Karpas-422 (cell line): Measurements from ENCODE around the gene BSND. TPM values are rescaled to one million over a fixed set of nuclear protein-coding genes. Genes with fewer than 3 reads are reported as not detected.

Source experiments
- DNase-seq: peaks from one replicate; pipeline ENCODE4 v3.0.0-alpha.2; 2015
- H2AFZ ChIP-seq: fragments of 200-600 bp; sonication (generic); 2 replicates; pipeline ENCODE4 v1.6.1; 2014; ENCODE audit warnings: antibody characterized with exemption, low read length, mixed read lengths
- H3K27ac ChIP-seq: fragments of 200-600 bp; sonication (generic); 2 replicates; pipeline ENCODE4 v1.5.1; 2014; ENCODE audit warnings: mild to moderate bottlenecking, low read length, moderate library complexity
- H3K27me3 ChIP-seq: fragments of 200-600 bp; sonication (generic); 2 replicates; pipeline ENCODE4 v1.6.1; 2014; ENCODE audit warnings: low read length, mixed read lengths
- H3K36me3 ChIP-seq: fragments of 200-600 bp; sonication (generic); 2 replicates; pipeline ENCODE4 v1.6.1; 2014; ENCODE audit warnings: low read length, mixed read lengths; ENCODE audit not compliant: insufficient read depth
- H3K4me1 ChIP-seq: fragments of 200-600 bp; sonication (generic); 2 replicates; pipeline ENCODE4 v1.6.1; 2014; ENCODE audit warnings: mild to moderate bottlenecking, low read length, mixed read lengths
- H3K4me2 ChIP-seq: fragments of 200-600 bp; sonication (generic); 2 replicates; pipeline ENCODE4 v1.6.1; 2014; ENCODE audit warnings: low read length, low read depth, mild to moderate bottlenecking; ENCODE audit not compliant: poor library complexity, severe bottlenecking
- H3K4me3 ChIP-seq: fragments of 200-600 bp; sonication (generic); 2 replicates; pipeline ENCODE4 v1.5.1; 2014; ENCODE audit warnings: mild to moderate bottlenecking, antibody characterized with exemption, low read length, mixed read lengths
- H3K79me2 ChIP-seq: fragments of 200-600 bp; sonication (generic); 2 replicates; pipeline ENCODE4 v1.6.1; 2014; ENCODE audit warnings: mild to moderate bottlenecking, low read length, mixed read lengths
- H3K9ac ChIP-seq: fragments of 200-600 bp; sonication (generic); 2 replicates; pipeline ENCODE4 v1.6.0; 2014; ENCODE audit warnings: low read length
- H3K9me2 ChIP-seq: fragments of 200-600 bp; sonication (generic), shearing (Covaris generic); replicated peaks from 2 replicates; pipeline ENCODE4 v1.6.0; 2014; ENCODE audit warnings: mild to moderate bottlenecking, low read length, moderate library complexity; ENCODE audit not compliant: insufficient read depth
- H3K9me3 ChIP-seq: fragments of 300-700, 200-600 bp; sonication (generic); 2 replicates; pipeline ENCODE4 v1.6.1; 2014; ENCODE audit warnings: low read length, mixed read lengths
- H4K20me1 ChIP-seq: fragments of 200-600 bp; sonication (generic); 2 replicates; pipeline ENCODE4 v1.6.1; 2014; ENCODE audit warnings: mild to moderate bottlenecking, antibody characterized with exemption, low read length, low read depth; ENCODE audit not compliant: insufficient read depth
- total RNA-seq: library from RNA; depleted of rRNA; stranded (reverse); fragments of >200 nt; shearing (Covaris generic); gene quantifications from 2 replicates; pipeline ENCODE4 v1.2.3, GENCODE V29; 2014; ENCODE audit warnings: low replicate concordance

The BSND gene
- total RNA-seq, 1 experiment from 2014 or later, result not detected

DNA sequence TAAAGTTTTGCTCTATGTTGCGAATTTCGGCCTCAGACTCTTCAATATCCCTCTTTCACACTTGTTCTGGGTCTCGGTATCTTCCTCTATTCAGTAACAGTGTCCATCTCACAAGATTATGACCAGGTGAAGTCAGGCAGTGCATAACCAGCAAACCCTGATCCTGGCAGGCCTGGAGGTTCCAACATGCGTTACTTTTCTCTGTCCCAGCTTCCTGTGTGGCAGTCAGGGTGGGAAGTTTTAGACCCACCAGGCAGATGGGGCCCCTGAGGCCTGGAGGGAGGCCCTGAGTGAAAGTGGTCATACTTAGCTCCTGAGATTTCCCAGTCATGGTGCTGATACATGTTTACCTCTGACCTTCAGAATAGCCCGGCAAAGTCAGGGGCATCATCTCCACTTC lies 13.2 kb upstream of the BSND start:
- H3K4me1 ChIP-seq, result peaks cover 40% of the 10 kb centered on the region
- no peaks in the 10 kb centered on the region for H3K9me3 ChIP-seq
- DNase-seq, result no peak
- no peaks in the 10 kb centered on the region for H3K79me2 ChIP-seq
- H3K27ac ChIP-seq, result no peak overlapping the region
- H3K9me2 ChIP-seq, result no peaks in the 10 kb centered on the region
- no peak overlapping the region for H3K4me2 ChIP-seq
- H3K9ac ChIP-seq, result no peak overlapping the region
- no peak overlapping the region for H3K4me3 ChIP-seq
- no peak overlapping the region for H2AFZ ChIP-seq
- H3K27me3 ChIP-seq, result no peaks in the 10 kb centered on the region; the same call in 1 of the 2 replicates
- H3K36me3 ChIP-seq, result no peaks in the 10 kb centered on the region
- no peaks in the 10 kb centered on the region for H4K20me1 ChIP-seq

DNA sequence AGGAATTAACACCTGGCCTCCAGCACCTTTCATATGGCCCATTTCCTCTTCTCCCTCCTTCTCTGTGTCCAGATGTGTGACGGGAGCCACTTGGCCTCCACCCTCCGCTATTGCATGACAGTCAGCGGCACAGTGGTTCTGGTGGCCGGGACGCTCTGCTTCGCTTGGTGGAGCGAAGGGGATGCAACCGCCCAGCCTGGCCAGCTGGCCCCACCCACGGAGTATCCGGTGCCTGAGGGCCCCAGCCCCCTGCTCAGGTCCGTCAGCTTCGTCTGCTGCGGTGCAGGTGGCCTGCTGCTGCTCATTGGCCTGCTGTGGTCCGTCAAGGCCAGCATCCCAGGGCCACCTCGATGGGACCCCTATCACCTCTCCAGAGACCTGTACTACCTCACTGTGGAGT lies 12.7 kb upstream of the BSND start:
- Histone ChIP-seq H3K9ac (no peak overlapping the region), H3K27me3 (no peaks in the 10 kb centered on the region; the same call in 1 of the 2 replicates), H3K27ac (no peak overlapping the region), H3K9me2 (no peaks in the 10 kb centered on the region), H4K20me1 (no peaks in the 10 kb centered on the region), H3K4me2 (no peak overlapping the region), H3K4me1 (peaks cover 40% of the 10 kb centered on the region), H3K79me2 (no peaks in the 10 kb centered on the region), H3K4me3 (no peak overlapping the region), H3K9me3 (no peaks in the 10 kb centered on the region), H2AFZ (no peak overlapping the region), H3K36me3 (no peaks in the 10 kb centered on the region)
- DNase-seq, result no peak

DNA sequence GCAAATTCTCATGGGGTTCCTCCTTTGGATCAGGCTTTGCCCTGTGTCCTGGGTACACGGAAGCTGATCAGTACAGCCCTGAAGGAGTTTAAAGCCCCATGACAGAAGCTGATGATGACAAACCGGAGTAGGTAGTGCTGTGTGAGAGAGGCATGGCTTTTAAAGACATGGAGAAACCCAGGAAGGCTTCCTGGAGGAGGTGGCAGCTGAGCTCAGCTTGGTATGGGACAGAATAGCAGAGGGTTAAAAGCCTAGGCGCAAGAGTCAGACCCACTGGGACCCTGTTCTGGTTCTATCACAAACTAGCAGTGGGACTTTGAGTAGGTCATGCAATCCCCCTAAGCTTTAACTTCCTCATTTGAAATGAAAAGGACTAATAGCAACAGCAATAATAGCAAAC lies 12.2 kb upstream of the BSND start:
- DNase-seq, result no peak
- H3K4me1 ChIP-seq, result peaks cover 40% of the 10 kb centered on the region
- no peak overlapping the region for H3K4me2 ChIP-seq
- H3K9ac ChIP-seq, result no peak overlapping the region
- H2AFZ ChIP-seq, result no peak overlapping the region
- no peak overlapping the region for H3K4me3 ChIP-seq
- no peaks in the 10 kb centered on the region for H4K20me1 ChIP-seq
- no peaks in the 10 kb centered on the region for H3K9me2 ChIP-seq
- no peaks in the 10 kb centered on the region for H3K9me3 ChIP-seq
- H3K27ac ChIP-seq, result no peak overlapping the region
- no peaks in the 10 kb centered on the region for H3K79me2 ChIP-seq
- H3K27me3 ChIP-seq, result no peaks in the 10 kb centered on the region; the same call in 1 of the 2 replicates
- no peaks in the 10 kb centered on the region for H3K36me3 ChIP-seq

DNA sequence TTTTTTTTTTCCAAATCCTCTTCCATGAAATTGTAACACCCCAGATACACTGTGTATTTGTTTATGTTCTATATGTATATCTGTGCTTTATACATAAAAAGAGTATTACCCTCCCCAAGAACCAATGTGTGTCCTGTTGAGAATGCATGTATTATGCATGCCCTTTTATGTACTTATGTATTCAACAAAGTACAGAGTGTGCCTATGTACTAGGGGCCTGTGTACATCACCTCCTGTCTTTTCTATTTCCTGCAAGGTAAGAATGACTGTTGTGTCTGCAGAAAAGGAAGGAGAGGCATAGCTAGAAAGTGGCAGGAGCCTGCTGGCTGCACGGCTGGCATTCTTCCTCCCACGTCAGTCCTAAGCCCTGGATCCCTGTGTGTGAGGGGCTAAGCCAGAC lies 11.3 kb upstream of the BSND start:
- Histone ChIP-seq H3K4me2 (peak overlapping the region; percentile 40), H3K9me3 (no peaks in the 10 kb centered on the region), H3K9me2 (no peaks in the 10 kb centered on the region), H3K79me2 (no peaks in the 10 kb centered on the region), H3K27ac (0 out of 2 replicates have a peak overlapping the region, but pooled peaks have one; percentile 21), H3K4me3 (no peak overlapping the region), H4K20me1 (no peaks in the 10 kb centered on the region), H3K27me3 (no peaks in the 10 kb centered on the region; the same call in 1 of the 2 replicates), H3K4me1 (peaks cover 38% of the 10 kb centered on the region), H3K9ac (no peak overlapping the region), H2AFZ (no peak overlapping the region), H3K36me3 (no peaks in the 10 kb centered on the region)
- no peak for DNase-seq

DNA sequence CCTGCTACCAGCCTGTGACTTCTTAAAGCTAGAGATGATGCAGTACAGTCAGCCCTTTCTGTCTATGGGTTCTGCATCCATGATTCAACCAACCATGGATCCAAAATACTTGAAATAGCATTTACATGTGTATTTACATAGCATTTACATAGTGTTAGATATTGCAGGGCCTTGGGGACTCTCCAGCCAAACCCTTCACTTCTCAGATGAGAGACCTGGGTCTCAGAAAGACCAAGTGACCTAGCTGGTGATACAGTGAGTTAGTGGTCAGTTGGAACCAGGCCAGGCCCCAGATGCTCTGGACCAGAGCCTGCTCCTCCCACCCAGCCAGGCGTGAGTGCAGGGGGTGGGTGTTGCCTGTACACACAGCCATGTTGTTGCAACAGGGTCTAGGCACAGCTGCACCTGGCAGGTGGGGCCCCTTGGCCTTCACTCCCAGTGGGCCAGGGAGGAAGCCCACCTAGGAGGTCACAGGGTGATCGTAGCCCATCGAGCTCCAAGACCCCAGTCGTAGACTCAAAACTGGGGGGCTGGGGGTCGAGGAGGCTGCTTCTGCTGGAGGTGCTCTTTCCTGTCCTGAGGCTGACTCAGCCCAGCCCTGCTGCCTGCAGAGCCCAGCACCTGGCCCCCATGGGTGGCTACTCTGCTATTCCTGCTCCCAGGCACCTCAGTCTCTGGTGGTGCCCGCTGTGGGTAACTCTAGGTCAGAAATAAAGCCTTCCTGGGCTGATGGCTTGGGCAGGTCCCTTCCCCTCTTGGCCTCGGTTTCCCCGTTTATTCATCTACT lies 10.6 kb upstream of the BSND start:
- Histone ChIP-seq H3K4me2 (peak overlapping the region; percentile 40), H4K20me1 (no peaks in the 10 kb centered on the region), H3K4me3 (no peak overlapping the region), H3K9ac (0 out of 2 replicates have a peak overlapping the region, but pooled peaks have one; percentile 27), H3K4me1 (peaks cover 34% of the 10 kb centered on the region), H3K27ac (0 out of 2 replicates have a peak overlapping the region, but pooled peaks have one; percentile 21), H3K9me3 (no peaks in the 10 kb centered on the region), H3K79me2 (no peaks in the 10 kb centered on the region), H2AFZ (no peak overlapping the region), H3K36me3 (no peaks in the 10 kb centered on the region), H3K9me2 (no peaks in the 10 kb centered on the region), H3K27me3 (no peaks in the 10 kb centered on the region; the same call in 1 of the 2 replicates)
- peak; percentile 45 for DNase-seq

DNA sequence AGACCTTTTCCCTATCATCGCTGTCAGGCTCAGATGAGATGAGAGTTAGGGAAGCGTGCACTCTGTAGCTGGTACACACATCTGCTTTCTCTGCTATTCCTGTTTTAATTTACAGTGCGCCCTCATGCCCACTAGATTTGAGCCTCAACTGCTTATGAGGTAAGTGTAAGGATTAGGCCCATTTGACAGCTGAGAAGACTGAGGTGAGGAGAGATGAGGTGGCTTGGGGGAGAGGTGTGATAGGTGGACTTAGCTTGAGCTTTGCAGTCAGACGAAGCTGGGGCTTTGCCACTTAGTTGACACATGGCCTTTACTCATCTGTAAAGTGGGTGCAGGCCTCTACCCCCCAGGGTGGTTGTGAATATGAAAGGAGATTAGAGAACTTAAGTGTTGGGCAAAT lies 9.8 kb upstream of the BSND start:
- Histone ChIP-seq H3K4me2 (no peak overlapping the region), H3K79me2 (no peaks in the 10 kb centered on the region), H3K27ac (no peak overlapping the region), H3K4me1 (peaks cover 25% of the 10 kb centered on the region), H3K27me3 (no peaks in the 10 kb centered on the region; the same call in 1 of the 2 replicates), H3K9me2 (no peaks in the 10 kb centered on the region), H3K4me3 (no peak overlapping the region), H4K20me1 (no peaks in the 10 kb centered on the region), H3K9ac (no peak overlapping the region), H3K9me3 (no peaks in the 10 kb centered on the region), H2AFZ (no peak overlapping the region), H3K36me3 (no peaks in the 10 kb centered on the region)
- DNase-seq, result no peak

DNA sequence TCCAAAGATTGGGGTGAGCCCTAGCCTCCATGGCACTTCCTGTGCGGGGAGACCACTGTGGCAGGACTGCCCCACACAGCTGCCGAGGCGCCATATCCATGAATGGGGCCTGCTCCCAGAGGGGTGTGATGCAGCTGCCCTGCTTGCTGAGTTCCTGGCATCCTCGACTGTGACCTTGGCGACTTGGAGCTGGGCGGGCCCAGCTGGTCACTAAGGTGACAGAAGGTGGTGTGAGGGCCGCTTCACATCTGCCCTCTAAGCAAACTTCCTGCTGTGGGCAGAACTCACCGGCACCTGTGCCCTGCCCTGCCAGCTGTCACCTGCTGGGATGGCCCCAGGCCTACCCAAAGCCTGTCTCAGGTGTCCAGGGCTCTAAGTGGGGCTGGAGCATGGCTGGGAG lies 9.3 kb upstream of the BSND start:
- Histone ChIP-seq H3K4me3 (no peak overlapping the region), H3K9me2 (no peaks in the 10 kb centered on the region), H4K20me1 (no peaks in the 10 kb centered on the region), H2AFZ (no peak overlapping the region), H3K4me1 (peaks cover 21% of the 10 kb centered on the region), H3K27me3 (no peaks in the 10 kb centered on the region; the same call in 1 of the 2 replicates), H3K4me2 (no peak overlapping the region), H3K9ac (no peak overlapping the region), H3K27ac (no peak overlapping the region), H3K9me3 (no peaks in the 10 kb centered on the region), H3K36me3 (no peaks in the 10 kb centered on the region), H3K79me2 (no peaks in the 10 kb centered on the region)
- no peak for DNase-seq

DNA sequence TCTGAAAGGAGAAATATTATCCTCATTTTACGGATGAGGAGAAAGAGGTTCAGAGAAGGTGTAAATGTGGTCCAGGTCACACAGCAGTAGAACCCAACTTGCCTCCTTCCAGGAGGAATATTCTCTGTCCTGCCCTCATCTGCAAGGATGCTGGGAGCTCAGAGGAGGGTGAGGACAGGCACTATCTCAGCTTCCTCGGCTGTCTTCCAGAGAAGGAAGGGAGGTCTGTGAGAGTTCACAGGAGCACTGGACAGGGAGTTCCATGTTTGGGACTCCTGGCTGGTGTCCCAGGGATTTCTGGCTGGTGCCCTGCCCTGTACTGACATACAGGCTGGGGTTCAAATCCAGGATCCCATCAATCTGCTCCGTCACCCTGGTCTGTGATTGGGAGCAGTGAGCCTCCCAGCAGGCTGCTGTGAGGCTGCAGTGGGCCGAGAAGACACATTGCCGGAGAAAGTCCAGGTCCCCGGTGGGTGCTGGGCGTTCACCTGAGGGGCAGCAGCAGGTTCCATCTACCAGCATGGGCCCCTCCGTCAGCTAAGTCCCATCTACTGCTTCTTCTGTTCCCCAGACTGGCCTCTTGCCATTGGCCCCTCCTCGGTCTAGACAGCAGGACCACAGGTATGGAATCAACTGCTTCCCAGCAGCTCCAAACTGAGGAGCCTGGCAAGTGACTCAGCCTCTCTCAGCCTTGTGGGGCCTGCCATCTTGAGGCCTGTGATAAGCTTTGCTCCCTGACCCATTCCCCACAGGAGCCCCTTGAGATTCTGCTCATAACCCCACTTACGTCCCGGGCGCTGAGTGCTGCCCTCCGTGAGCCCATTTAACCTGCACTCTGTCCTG lies 8.5 kb upstream of the BSND start:
- Histone ChIP-seq H3K27ac (no peak overlapping the region), H4K20me1 (no peaks in the 10 kb centered on the region), H2AFZ (no peak overlapping the region), H3K9me2 (no peaks in the 10 kb centered on the region), H3K4me1 (peaks cover 21% of the 10 kb centered on the region), H3K36me3 (no peaks in the 10 kb centered on the region), H3K4me2 (no peak overlapping the region), H3K4me3 (no peak overlapping the region), H3K9me3 (no peaks in the 10 kb centered on the region), H3K27me3 (no peaks in the 10 kb centered on the region; the same call in 1 of the 2 replicates), H3K79me2 (no peaks in the 10 kb centered on the region), H3K9ac (no peak overlapping the region)
- DNase-seq, result no peak
